ENCODE measurements around the gene CCL27.

GRCh38 chr9:34654323-34655051 lies 8.0 kb downstream of the CCL27 start:
- TF ChIP-seq ZNF274 (IDR thresholded peaks at IDR 0.05; ENCODE audit: low read depth, low read length) (no peak), YY1 (IDR thresholded peaks at IDR 0.05; ENCODE audit: insufficient read depth, insufficient read length) (no peak)

Data from NT2/D1 (cell line).